Endothelial cell of umbilical vein (primary cell): ENCODE results near the gene OR52N2. TPM values are rescaled to one million over a fixed set of nuclear protein-coding genes. Genes with fewer than 3 reads are reported as not detected.

Source experiments
- BruUV-seq: library from RNA; stranded (reverse); fragments of 400-500 nt; replicated peaks from 2 replicates; lab custom pipeline; 2021; lab: Mats Ljungman, UMichigan
- CTCF ChIA-PET: fragments of 300-600, 350-600 bp; sonication (Branson Sonifier 250); formaldehyde crosslinking; loops from one replicate; lab custom pipeline; 2021; ENCODE audit warnings: antibody characterized with exemption, inconsistent platforms; lab: Charles Lee
- POLR2A ChIA-PET: fragments of 300-600, 350-600 bp; sonication (Branson Sonifier 250); formaldehyde crosslinking; loops from one replicate; lab custom pipeline; 2021; ENCODE audit warnings: antibody characterized with exemption, inconsistent platforms; lab: Charles Lee
- DNase-seq: peaks from one replicate; pipeline ENCODE4 v3.0.0-alpha.2; 2011; ENCODE audit warnings: low read depth, low spot score
- FAIRE-seq: peaks from 2 replicates; lab custom pipeline; 2011; peaks lifted over from hg19 to GRCh38; lab: Jason Lieb, UNC
- H2AFZ ChIP-seq: 2 replicates; pipeline ENCODE4 v1.6.0; 2012; ENCODE audit warnings: low read depth, low read length, control low read depth, inconsistent platforms
- H3K27ac ChIP-seq: 2 replicates; pipeline ENCODE4 v1.5.1; 2011; ENCODE audit warnings: low read depth, mild to moderate bottlenecking, control low read depth, low read length, moderate library complexity; ENCODE audit not compliant: insufficient read depth
- H3K27me3 ChIP-seq, 2 experiments: 2 replicates each; pipeline versions ENCODE4 v1.6.0 to v1.6.1; 2011; ENCODE audit warnings: low read length in 2 of 2, mixed read lengths in 1 of 2; ENCODE audit not compliant: control insufficient read depth in 2 of 2, insufficient read depth in 2 of 2
- H3K36me3 ChIP-seq, 2 experiments: 2 replicates in 1 of 2; 3 replicates in 1 of 2; pipeline ENCODE4 v1.5.1; 2011; ENCODE audit warnings: low read length in 2 of 2, mild to moderate bottlenecking in 1 of 2, moderate library complexity in 1 of 2; ENCODE audit not compliant: control insufficient read depth in 2 of 2, insufficient read depth in 2 of 2; ENCODE audit errors: extremely low read depth in 1 of 2
- H3K4me1 ChIP-seq: 3 replicates; pipeline ENCODE4 v1.5.1; 2011; ENCODE audit warnings: mild to moderate bottlenecking, low read length; ENCODE audit not compliant: control insufficient read depth, insufficient read depth; ENCODE audit errors: extremely low read depth
- H3K4me2 ChIP-seq: 2 replicates; pipeline ENCODE4 v1.6.1; 2011; ENCODE audit warnings: low read length, control low read depth, mixed read lengths; ENCODE audit not compliant: insufficient read depth
- H3K4me3 ChIP-seq, 3 experiments: fragments of 200-600 bp in 1 of 3; sonication (generic), shearing (Covaris generic) in 1 of 3; replicated peaks in 1 of 3; 2 replicates each; pipeline ENCODE4 v1.5.1; 2011 to 2016; ENCODE audit warnings: control low read depth in 3 of 3, low read length in 3 of 3, mild to moderate bottlenecking in 2 of 3, inconsistent platforms in 1 of 3, low read depth in 1 of 3, moderate library complexity in 1 of 3; ENCODE audit not compliant: insufficient read depth in 1 of 3
- H3K79me2 ChIP-seq: 2 replicates; pipeline ENCODE4 v1.6.0; 2012; ENCODE audit warnings: low read length, inconsistent platforms; ENCODE audit not compliant: control insufficient read depth, insufficient read depth
- H3K9ac ChIP-seq: replicated peaks from 2 replicates; pipeline ENCODE3; 2011; ENCODE audit warnings: low read length, control low read depth; ENCODE audit not compliant: insufficient read depth; ENCODE audit errors: extremely low read depth
- H3K9me1 ChIP-seq: replicated peaks from 3 replicates; pipeline ENCODE4 v1.6.0; 2011; ENCODE audit warnings: mild to moderate bottlenecking, low read length; ENCODE audit not compliant: control insufficient read depth, insufficient read depth; ENCODE audit errors: extremely low read depth
- H3K9me3 ChIP-seq: replicated peaks from 2 replicates; pipeline ENCODE4 v1.5.1; 2012; ENCODE audit warnings: low read length, inconsistent platforms; ENCODE audit not compliant: control insufficient read depth, insufficient read depth
- H4K20me1 ChIP-seq: replicated peaks from 2 replicates; pipeline ENCODE3; 2011; ENCODE audit warnings: mild to moderate bottlenecking, low read length; ENCODE audit not compliant: control insufficient read depth, insufficient read depth; ENCODE audit errors: extremely low read depth
- EZH2 ChIP-seq: IDR thresholded peaks from 2 replicates; pipeline ENCODE4 v1.6.1; 2012; ENCODE audit warnings: borderline replicate concordance, low read depth, mild to moderate bottlenecking, moderate library complexity, low read length, inconsistent platforms; ENCODE audit not compliant: severe bottlenecking
- FOS ChIP-seq: IDR thresholded peaks from 2 replicates; pipeline ENCODE4 v1.6.1; 2011; ENCODE audit warnings: mild to moderate bottlenecking, low read length, moderate library complexity, borderline replicate concordance; ENCODE audit not compliant: insufficient read depth
- GATA2 ChIP-seq: IDR thresholded peaks from 2 replicates; pipeline ENCODE4 v1.7.0; 2011; ENCODE audit warnings: low read depth, mild to moderate bottlenecking, moderate library complexity, mixed read lengths, low read length; ENCODE audit not compliant: insufficient read length, insufficient read depth
- JUN ChIP-seq: IDR thresholded peaks from 2 replicates; pipeline ENCODE4 v1.6.1; 2011; ENCODE audit warnings: borderline replicate concordance, low read depth; ENCODE audit not compliant: insufficient read length, insufficient read depth
- MYC ChIP-seq: IDR thresholded peaks from one replicate; pipeline ENCODE4 v1.6.1; 2011; ENCODE audit warnings: mild to moderate bottlenecking, low read depth, low read length
- dilution Hi-C: fragments of 300-500 bp; cut with MboI; formaldehyde crosslinking; loops from one replicate; pipeline ENCODE4 v1.15.0; 2019; ENCODE audit warnings: low sequenced_read_pairs; ENCODE audit not compliant: extremely low pct_ligation_motif_present
- intact Hi-C: fragments of 100-400 bp; cut with micrococcal nuclease; formaldehyde crosslinking; loops from one replicate; pipeline ENCODE4 v1.10.0; 2022
- polyA plus RNA-seq, 4 experiments: library from polyadenylated mRNA; depleted of rRNA in 3 of 4; stranded (reverse) in 3 of 4; unstranded in 1 of 4; fragments of >200 nt; gene quantifications; 2 replicates each; pipeline versions ENCODE4 v1.2.1 to v1.2.3, GENCODE V29; 2011 to 2012; ENCODE audit warnings: missing spikeins in 1 of 4
- total RNA-seq: library from RNA; stranded (reverse); gene quantifications from 2 replicates; pipeline ENCODE4 v1.2.3, GENCODE V29; 2021
- TF ChIP-seq, protein P1 (sequence below), 2 donors: IDR thresholded peaks; 1 replicate in 1 of 2; 2 replicates in 1 of 2; pipeline ENCODE4 v1.5.1; 2011; ENCODE audit warnings: low read length in 2 of 2, mild to moderate bottlenecking in 2 of 2, moderate library complexity in 2 of 2, control low read depth in 1 of 2, inconsistent platforms in 1 of 2, low read depth in 1 of 2; ENCODE audit not compliant: insufficient read depth in 1 of 2; ENCODE audit errors: extremely low read depth in 1 of 2

OR52N2 gene
- total and polyA plus RNA-seq, 2 donors (not counting 3 experiments of a cell fraction or from before 2014, with no cell fraction given), result not detected

DNA sequence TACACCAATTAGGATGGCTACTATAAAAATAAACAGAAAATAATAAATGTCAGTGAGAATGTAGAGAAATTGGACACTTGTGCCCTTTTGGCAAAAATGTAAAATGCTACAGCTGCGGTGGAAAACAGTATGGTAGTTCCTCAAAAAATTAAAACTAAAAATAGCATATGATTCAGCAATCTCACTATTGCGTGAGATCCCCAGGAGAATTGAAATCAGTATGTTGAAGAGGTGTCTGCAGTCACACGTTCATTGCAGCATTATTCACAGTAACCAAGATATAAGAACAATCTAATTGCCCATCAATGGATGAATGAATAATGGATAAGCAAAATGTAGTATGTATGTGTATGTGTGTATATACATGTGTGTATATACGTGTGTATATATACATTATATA, 6.8 kb downstream of the OR52N2 start:
- no TSS peak for BruUV-seq
- Histone ChIP-seq H3K9me3 (no peaks in the 10 kb centered on the region), H4K20me1 (no peaks in the 10 kb centered on the region), H2AFZ (no peak overlapping the region), H3K4me1 (no peaks in the 10 kb centered on the region), H3K4me2 (no peak overlapping the region), H3K9me1 (no peaks in the 10 kb centered on the region), H3K4me3 (no peak overlapping the region), H3K79me2 (no peaks in the 10 kb centered on the region), H3K27ac (no peak overlapping the region), H3K9ac (no peak overlapping the region), H3K27me3 (no peaks in the 10 kb centered on the region), H3K36me3 (no peaks in the 10 kb centered on the region)
- ChIA-PET POLR2A (no interaction called here), CTCF (interaction anchor here (1.3 kb wide), 1 partner anchor 75 kb away, joined by 3 read pairs; no protein-coding TSS in a partner anchor)
- DNase-seq (no peak), FAIRE-seq (no peak)
- intact Hi-C loops (no loop called here), dilution Hi-C loops (no loop called here)
- TF ChIP-seq GATA2 (no peak), JUN (no peak), EZH2 (no peak), MYC (no peak), FOS (no peak)

GRCh38 chr11:5818245-5818886, 9.6 kb downstream of the OR52N2 start:
- Histone ChIP-seq H3K79me2 (no peaks in the 10 kb centered on the region), H3K9me3 (no peaks in the 10 kb centered on the region), H2AFZ (no peak overlapping the region), H3K27ac (no peak overlapping the region), H3K4me3 (no peak overlapping the region), H3K9ac (no peak overlapping the region), H3K36me3 (no peaks in the 10 kb centered on the region), H3K4me1 (no peaks in the 10 kb centered on the region), H3K9me1 (no peaks in the 10 kb centered on the region), H3K4me2 (no peak overlapping the region), H3K27me3 (no peaks in the 10 kb centered on the region), H4K20me1 (no peaks in the 10 kb centered on the region)
- dilution Hi-C loops, result no loop called here
- FAIRE-seq (no peak), DNase-seq (peak; percentile 11)
- intact Hi-C loops, result no loop called here
- ChIA-PET CTCF (no interaction called here), POLR2A (no interaction called here)
- TF ChIP-seq FOS (no peak), GATA2 (no peak), MYC (no peak)
- TF ChIP-seq, protein P1, sequence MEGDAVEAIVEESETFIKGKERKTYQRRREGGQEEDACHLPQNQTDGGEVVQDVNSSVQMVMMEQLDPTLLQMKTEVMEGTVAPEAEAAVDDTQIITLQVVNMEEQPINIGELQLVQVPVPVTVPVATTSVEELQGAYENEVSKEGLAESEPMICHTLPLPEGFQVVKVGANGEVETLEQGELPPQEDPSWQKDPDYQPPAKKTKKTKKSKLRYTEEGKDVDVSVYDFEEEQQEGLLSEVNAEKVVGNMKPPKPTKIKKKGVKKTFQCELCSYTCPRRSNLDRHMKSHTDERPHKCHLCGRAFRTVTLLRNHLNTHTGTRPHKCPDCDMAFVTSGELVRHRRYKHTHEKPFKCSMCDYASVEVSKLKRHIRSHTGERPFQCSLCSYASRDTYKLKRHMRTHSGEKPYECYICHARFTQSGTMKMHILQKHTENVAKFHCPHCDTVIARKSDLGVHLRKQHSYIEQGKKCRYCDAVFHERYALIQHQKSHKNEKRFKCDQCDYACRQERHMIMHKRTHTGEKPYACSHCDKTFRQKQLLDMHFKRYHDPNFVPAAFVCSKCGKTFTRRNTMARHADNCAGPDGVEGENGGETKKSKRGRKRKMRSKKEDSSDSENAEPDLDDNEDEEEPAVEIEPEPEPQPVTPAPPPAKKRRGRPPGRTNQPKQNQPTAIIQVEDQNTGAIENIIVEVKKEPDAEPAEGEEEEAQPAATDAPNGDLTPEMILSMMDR (IDR thresholded peaks at IDR 0.05; ENCODE audit: extremely low read depth in 1 of 2, insufficient read depth in 1 of 2, low read depth in 1 of 2, low read length in 2 of 2), result no peak
- no TSS peak for BruUV-seq
